ENCODE measurements around the gene ARHGEF11.

The ARHGEF11 gene

GRCh38 chr1:156998301-156998700 is 47.2 kb downstream of the ARHGEF11 start:
- DNase-seq, result no peak

DNA sequence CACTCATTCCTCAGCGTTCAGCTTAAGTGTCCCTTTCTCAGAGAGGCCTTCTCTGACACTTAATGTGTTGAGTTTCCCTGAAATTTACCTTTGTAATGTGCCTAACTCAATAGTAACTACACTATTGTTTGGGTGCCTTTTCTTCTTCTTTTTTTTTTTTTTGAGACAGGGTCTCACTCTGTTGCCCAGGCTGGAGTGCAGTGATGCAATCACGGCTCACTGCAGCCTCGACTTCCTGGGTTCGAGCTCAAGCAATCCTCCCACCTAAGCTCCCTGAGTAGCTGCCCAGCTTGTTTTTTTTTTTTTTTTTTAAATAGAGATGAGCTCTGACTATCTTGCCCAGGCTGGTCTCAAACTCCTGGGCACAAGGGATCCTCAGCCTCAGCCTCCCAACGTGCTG is 50.1 kb downstream of the ARHGEF11 start:
- DNase-seq, result no peak

- no peak for DNase-seq
These were observed 51.3 kb downstream of the ARHGEF11 start for GRCh38 chr1:156994277-156994676.

DNA sequence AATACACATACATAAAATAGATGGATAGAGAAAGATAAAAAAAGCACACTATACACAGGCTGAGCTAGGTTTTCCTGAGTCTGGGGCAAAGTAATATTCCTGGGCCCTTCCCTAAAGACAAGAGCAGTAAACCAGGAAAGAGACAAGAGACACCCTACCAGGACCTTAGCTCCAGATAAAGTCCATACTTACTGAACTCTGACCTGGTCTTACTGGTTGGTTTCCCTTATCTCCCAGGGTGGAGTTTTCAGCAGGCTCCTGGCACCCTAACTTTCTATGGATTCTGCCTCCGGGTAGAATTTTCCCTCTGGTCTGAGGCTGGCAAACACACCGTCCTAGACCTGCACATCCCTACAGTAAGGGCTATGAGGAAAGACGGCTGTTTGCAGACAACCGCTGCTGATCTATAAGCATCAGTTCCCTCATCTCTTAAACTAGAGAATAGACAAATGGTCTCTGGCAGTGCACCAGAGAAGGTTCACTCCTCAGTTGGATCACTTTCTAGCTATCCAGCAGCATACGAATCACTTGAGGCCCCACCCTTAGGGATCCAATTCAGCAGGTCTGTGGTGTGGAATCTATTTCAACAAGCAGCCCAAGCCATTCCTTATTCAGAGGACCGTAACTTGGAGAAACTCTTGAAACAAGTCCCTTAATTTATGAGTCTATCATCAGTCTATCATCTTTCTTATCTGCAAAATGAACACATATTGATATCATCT is 52.0 kb downstream of the ARHGEF11 start:
- DNase-seq, result no peak

GRCh38 chr1:156992215-156992614 is 53.3 kb downstream of the ARHGEF11 start:
- no peak for DNase-seq

GRCh38 chr1:156987715-156988114 is 57.8 kb downstream of the ARHGEF11 start:
- no peak for DNase-seq

- DNase-seq, result no peak
These were observed 65.0 kb downstream of the ARHGEF11 start for GRCh38 chr1:156980551-156980950.

GRCh38 chr1:156975084-156975483 is 70.5 kb downstream of the ARHGEF11 start:
- DNase-seq, result no peak

DNA sequence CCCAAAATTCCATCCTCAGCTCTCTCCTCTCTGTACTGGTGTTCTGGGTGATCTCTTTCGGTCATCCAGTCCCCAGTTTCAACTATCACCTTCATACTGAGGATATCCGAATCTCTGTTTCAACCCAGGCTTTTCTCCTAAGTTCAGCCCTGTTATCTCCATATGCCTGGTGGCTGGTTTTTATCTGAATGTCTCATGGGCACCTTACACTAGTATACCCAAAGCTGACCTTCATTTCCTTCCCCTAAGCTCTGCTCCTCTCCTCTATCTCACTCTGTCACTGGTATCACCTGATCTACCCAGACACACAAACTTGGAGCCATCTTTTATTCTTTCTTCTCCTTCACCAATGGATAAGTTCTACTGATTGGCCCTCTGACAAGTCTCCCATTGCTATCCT is 72.1 kb downstream of the ARHGEF11 start:
- no peak for DNase-seq

- DNase-seq, result no peak
These were observed 75.5 kb downstream of the ARHGEF11 start for GRCh38 chr1:156970017-156970416.

DNA sequence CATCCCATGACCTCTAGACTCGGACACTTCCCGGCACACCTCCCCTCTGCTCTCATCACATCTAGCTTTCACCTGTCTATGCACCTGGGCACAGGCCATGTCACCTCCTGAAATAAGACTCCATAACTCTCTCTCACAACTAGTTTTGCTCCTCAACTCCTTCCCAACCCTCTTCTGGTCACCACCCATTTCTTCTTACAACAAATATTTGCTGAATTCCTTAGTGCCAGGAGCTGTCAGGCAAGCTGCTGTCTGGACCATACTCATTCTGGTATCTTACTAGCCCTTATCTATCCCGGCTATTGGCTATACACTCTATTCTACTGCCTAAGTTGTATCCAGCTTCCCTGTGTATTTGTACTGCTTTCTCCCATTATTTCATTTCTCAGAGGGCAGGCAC is 76.0 kb downstream of the ARHGEF11 start:
- no peak for DNase-seq

- no peak for DNase-seq
These were observed 81.1 kb downstream of the ARHGEF11 start for GRCh38 chr1:156964441-156964840.

DNA sequence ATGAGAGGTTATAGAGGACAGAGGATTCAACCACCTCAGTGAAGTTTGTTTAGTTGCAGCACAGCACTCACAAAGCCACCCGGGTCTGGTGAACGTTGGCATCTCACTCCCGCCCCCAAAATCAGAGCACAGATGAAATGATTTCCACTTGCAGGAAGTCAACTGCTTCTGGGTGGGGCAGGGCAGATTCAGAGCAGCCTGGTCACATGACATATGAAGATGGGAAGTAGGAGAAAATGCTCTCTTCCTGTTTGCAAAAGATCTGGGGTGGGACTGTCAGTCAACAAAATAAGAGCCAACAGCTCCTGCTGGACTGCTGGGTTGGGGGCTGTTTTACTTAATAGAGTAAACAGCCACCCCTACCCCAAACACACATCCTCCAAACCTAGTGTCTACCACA is 81.9 kb downstream of the ARHGEF11 start:
- DNase-seq, result no peak

DNA sequence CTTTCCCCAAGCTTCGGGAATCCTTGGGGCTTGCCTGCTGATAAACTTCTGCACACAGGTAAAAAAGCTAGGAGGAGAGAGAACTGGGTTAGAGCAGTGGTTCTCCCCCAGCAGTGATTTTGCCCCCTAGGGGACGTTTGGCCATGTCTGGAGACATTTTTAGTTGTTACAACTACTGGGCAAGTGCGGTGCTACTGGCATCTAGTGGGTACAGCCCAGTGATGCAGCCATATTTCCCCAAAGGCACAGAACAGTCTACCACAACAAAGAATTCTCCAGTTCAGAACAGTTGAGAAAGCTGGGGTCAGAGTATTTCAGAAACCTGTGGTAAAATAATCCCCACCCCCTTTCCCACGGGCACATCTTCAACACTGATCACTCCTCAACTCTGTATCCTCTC is 83.8 kb downstream of the ARHGEF11 start:
- DNase-seq, result no peak

DNA sequence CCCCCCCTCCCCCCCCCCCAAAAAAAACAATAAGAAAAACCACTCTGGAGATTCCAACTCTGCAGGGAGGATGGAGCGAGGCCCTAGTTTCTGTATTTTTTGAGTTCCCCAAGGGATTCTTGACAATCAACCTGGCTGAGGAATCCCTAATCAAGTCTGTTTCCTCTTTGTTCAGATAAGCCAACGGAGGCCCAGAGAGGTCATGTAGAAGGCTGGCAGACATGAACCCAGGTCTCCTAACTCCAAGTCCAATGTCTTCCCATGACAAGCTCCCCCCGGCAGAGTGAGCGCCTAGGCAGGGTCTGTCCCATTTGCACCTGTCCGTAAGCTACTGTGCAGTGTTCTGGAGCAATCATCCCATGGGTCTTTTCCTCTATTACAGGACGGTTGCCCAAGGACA is 85.6 kb downstream of the ARHGEF11 start:
- no peak for DNase-seq

DNA sequence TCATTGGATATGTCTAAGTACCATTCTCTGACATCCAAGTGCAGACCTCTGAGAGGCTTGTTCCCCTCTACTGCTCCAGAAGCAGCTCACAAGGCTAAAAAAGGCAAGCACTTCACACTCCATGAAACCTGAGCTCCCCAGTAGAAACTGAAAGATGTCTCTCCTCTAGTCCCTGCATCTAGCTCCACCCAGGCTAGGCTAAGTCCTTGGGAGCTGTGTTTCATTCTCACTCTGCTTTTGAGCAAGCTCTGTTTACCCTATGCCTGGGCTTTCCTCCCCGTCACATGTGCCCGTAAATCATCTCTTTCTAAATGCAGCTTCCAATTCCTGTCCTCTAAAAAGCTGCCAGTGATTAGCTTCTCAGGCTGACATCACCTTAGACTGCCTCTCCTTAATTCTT is 86.1 kb downstream of the ARHGEF11 start:
- peak; percentile 87 for DNase-seq

DNA sequence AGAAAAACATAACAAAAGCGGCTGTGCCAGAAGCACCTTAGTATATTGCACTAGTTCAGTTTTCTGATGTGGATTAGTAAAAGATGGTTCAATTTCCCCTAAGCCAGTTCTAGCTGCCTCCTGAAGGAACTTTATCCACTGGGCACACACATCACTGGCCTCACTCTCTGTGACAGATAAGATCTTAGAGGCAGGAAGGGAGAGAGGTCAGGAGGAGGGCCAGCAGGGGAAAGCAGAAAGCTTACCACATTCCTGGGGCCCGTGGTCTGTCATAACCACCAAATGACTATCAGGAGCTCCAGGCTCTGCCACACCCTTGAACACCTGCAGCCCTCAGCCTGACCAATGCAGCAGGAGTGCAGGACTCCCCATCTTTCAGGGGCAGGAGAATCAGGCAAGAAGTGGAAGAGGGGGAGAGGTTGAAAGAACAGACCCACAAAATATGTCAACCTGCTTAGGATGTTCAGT is 87.3 kb downstream of the ARHGEF11 start:
- no peak for DNase-seq

DNA sequence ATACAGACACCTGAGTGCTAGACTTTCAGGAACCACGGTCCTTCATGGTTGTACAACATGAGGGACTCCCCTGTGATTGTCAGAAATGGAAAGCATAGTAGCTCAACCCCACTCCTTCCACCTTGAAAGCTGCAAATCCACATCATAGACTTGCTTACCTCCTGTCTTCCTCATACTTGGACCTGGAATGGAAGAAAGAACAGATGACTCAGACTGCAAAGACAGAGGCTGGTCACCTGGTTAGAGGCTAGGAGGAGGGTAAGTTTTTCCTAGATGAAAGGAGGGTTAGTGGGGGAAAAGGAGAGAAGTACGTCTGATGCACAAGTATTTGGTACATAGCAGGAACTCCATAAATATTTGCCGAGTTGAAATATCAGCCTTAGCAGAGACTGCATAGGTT is 87.9 kb downstream of the ARHGEF11 start:
- no peak for DNase-seq

DNA sequence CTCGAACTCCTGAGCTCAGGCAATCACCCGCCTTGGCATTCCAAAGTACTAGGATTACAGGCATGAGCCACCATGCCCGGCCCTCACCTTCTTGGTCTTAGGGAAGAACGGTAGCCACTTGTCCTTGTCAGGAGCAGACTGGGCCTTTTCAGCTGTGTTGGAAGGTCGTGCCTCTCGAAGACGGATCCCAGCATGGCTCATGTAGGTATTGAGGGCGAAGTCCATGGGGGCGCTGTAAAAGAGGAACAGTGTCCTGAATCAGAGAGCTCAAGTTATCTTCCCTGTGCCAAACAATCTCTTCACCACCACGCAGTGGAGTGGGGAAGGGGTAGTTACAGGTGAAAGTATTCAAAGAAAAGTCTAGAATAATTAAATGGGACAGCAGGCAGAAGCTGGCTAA is 89.2 kb downstream of the ARHGEF11 start:
- DNase-seq, result no peak

DNA sequence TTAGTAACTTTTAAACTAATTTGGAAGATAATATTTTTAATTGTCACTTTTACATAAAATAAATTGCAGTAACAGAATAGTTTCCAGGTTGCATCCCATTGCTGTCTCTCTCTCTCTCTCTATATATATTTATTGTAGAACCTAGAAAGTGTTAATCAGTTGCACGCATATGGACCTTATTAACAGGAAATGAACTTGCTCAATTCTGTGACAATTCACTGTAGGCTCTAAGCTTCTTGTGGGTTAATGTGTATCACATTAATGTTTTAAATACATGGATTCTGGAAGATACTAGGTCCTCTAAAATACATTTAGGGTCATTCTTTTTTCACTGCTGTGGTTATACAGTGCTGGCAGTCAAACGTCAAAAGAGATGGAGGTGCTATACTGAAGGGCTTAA is 92.0 kb downstream of the ARHGEF11 start:
- DNase-seq, result no peak

DNA sequence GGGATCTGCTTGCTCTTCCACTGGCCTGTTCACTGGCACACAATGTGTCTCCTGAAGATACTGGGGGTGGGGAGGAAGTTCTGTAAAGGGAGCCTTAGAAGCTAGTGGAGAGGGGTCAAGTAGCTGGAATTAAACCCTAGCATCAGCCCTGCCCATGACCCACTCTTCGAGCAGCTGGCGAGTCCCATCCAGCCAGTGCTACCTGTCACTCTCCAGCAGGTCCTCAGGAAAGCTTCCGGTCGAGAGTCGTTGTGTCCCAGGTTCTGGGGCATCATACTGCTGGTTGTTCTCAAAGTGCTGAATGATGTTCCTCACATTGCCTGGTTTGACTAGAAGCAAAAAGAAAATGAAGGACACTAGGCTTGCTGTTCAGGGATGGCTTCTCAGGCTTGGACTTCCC is 94.2 kb downstream of the ARHGEF11 start:
- DNase-seq, result no peak

DNA sequence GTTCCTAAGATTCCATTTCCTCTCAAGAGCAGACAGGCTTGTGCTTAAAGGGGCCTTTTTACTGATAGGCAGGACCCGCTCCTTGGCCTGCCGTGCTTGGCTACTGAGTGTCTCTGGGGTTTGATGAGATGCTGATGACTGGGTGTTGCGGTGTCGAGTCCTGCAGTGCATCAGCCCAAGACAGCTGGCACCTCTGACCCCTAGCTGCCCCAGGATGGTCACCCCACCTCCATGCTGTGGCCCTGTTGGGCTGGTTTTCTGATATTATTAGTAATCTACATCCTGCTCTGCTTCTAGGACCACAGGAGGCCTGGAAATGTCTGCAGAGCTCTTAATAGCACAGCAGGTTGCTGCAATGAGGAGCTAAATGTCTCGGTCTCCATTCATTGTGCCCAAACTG is 96.4 kb downstream of the ARHGEF11 start:
- DNase-seq, result no peak

- no peak for DNase-seq
These were observed 96.8 kb downstream of the ARHGEF11 start for GRCh38 chr1:156948708-156949107.

- DNase-seq, result no peak
These were observed 97.6 kb downstream of the ARHGEF11 start for GRCh38 chr1:156947818-156948525.

GRCh38 chr1:156947127-156947526 is 98.4 kb downstream of the ARHGEF11 start:
- no peak for DNase-seq

Data from DMS79 (cell line).